Panc1 (cell line): Measurements from ENCODE around the gene PNKD. TPM values are rescaled to one million over a fixed set of nuclear protein-coding genes. Genes with fewer than 3 reads are reported as not detected.

Experiments used
- ATAC-seq: fragments of 200-7000 bp; cut with Tn5 transposase; 2 replicates; pipeline ENCODE4 v1.9.1; 2020; ENCODE audit warnings: mild to moderate bottlenecking, moderate library complexity
- BruUV-seq: library from RNA; stranded (reverse); fragments of 400-500 nt; replicated peaks from 2 replicates; lab custom pipeline; 2021; lab: Mats Ljungman, UMichigan
- CTCF ChIA-PET: fragments of 300-600 bp; sonication (Branson Sonifier 250); formaldehyde crosslinking; loops from one replicate; lab custom pipeline; 2022; ENCODE audit warnings: antibody characterized with exemption; lab: Charles Lee
- POLR2A ChIA-PET: fragments of 300-600 bp; sonication (Branson Sonifier 250); formaldehyde crosslinking; loops from one replicate; lab custom pipeline; 2022; ENCODE audit warnings: antibody characterized with exemption; lab: Charles Lee
- DNase-seq: peaks from one replicate; pipeline ENCODE4 v3.0.0-alpha.2; 2010; ENCODE audit warnings: low read depth, low spot score
- H3K27ac ChIP-seq: 2 replicates; pipeline ENCODE4 v1.5.1; 2011; ENCODE audit warnings: mild to moderate bottlenecking, low read length, inconsistent platforms
- H3K27me3 ChIP-seq: fragments of 200-500 bp; sonication (Bioruptor generic); 2 replicates; pipeline ENCODE4 v1.6.0; 2014; ENCODE audit warnings: low read length, inconsistent platforms; ENCODE audit not compliant: control insufficient read depth, insufficient read depth
- H3K36me3 ChIP-seq: fragments of 200-500 bp; sonication (Bioruptor generic); 2 replicates; pipeline ENCODE4 v1.5.1; 2014; ENCODE audit warnings: inconsistent platforms, mild to moderate bottlenecking, low read length, moderate library complexity; ENCODE audit not compliant: control insufficient read depth, insufficient read depth
- H3K4me1 ChIP-seq: 2 replicates; pipeline ENCODE4 v1.5.1; 2011; ENCODE audit warnings: inconsistent platforms, mild to moderate bottlenecking, low read length, moderate library complexity; ENCODE audit not compliant: control insufficient read depth, insufficient read depth
- H3K4me3 ChIP-seq, 2 experiments: 2 replicates each; pipeline ENCODE4 v1.5.1; 2011 to 2012; ENCODE audit warnings: low read depth in 2 of 2, low read length in 2 of 2, mild to moderate bottlenecking in 2 of 2, inconsistent platforms in 1 of 2, moderate library complexity in 1 of 2
- H3K9me3 ChIP-seq: fragments of 200-500 bp; sonication (Bioruptor generic); 2 replicates; pipeline ENCODE4 v1.5.1; 2014; ENCODE audit warnings: low read depth, mild to moderate bottlenecking, inconsistent platforms, low read length, moderate library complexity; ENCODE audit not compliant: control insufficient read depth, insufficient read depth
- CTCF ChIP-seq: fragments of 450-650 bp; IDR thresholded peaks from 2 replicates; pipeline ENCODE4 v1.5.1; 2017; ENCODE audit warnings: mild to moderate bottlenecking
- POLR2AphosphoS5 ChIP-seq: IDR thresholded peaks from 2 replicates; pipeline ENCODE4 v1.6.1; 2012; ENCODE audit warnings: mild to moderate bottlenecking, low read depth, low read length, moderate library complexity
- REST ChIP-seq, 2 experiments: IDR thresholded peaks; 2 replicates each; pipeline ENCODE4 v1.6.1; 2011 to 2012; ENCODE audit warnings: low read depth in 2 of 2, control low read depth in 1 of 2, low read length in 1 of 2, mild to moderate bottlenecking in 1 of 2, moderate library complexity in 1 of 2; ENCODE audit not compliant: insufficient read depth in 1 of 2
- SIN3A ChIP-seq: IDR thresholded peaks from 2 replicates; pipeline ENCODE4 v1.6.1; 2012; ENCODE audit warnings: low read depth, mild to moderate bottlenecking, low read length, moderate library complexity, borderline replicate concordance; ENCODE audit not compliant: insufficient read depth
- TCF7L2 ChIP-seq: IDR thresholded peaks from 2 replicates; pipeline ENCODE4 v1.6.1; 2011; ENCODE audit warnings: mild to moderate bottlenecking, low read depth, low read length, inconsistent platforms
- in situ Hi-C: cut with HindIII; loops from 2 replicates; pipeline ENCODE4 v1.10.0; 2016; ENCODE audit warnings: low sequenced_read_pairs, low pct_unique_long_range_greater_than_20kb
- intact Hi-C: fragments of 100-400 bp; cut with micrococcal nuclease; formaldehyde crosslinking; loops from one replicate; pipeline ENCODE4 v1.10.0; 2022; ENCODE audit not compliant: unreplicated experiment
- total RNA-seq: library from RNA; stranded (reverse); gene quantifications from one replicate; pipeline ENCODE4 v1.2.1, GENCODE V29; 2021; ENCODE audit not compliant: unreplicated experiment

The PNKD gene
- total RNA-seq, 1 experiment from 2014 or later, result 49.0 TPM

- no peak overlapping the region for H3K27ac ChIP-seq
- CTCF ChIA-PET, result interaction anchor here (0.8 kb wide), 1 partner anchor 12 kb away, joined by 3 read pairs; no protein-coding TSS in a partner anchor
- in situ Hi-C loops, result no loop called here
- BruUV-seq, result no TSS peak
- H3K36me3 ChIP-seq, result no peaks in the 10 kb centered on the region
- peaks cover 38% of the 10 kb centered on the region for H3K4me1 ChIP-seq
- DNase-seq (no peak), ATAC-seq (no peak)
- no peak for TF ChIP-seq SIN3A
- no peak for TF ChIP-seq TCF7L2
- TF ChIP-seq REST (IDR thresholded peaks at IDR 0.05; ENCODE audit: insufficient read depth in 1 of 2, low read depth in 2 of 2, low read length in 1 of 2), result no peak
- no peak for TF ChIP-seq POLR2AphosphoS5
- TF ChIP-seq CTCF, result no peak
- H3K27me3 ChIP-seq, result no peaks in the 10 kb centered on the region
- POLR2A ChIA-PET, result no interaction called here
- H3K4me3 ChIP-seq, result no peak overlapping the region; a peak in 1 of 4 replicates
- intact Hi-C loops, result no loop called here
- no peaks in the 10 kb centered on the region for H3K9me3 ChIP-seq
Observed at GRCh38 chr2:218285604-218286003, 15.3 kb downstream of the PNKD start.

- peak overlapping the region; percentile 77 for H3K27ac ChIP-seq
- H3K4me3 ChIP-seq, result peak overlapping the region; percentile 28 to 63
- intact Hi-C loops, result no loop called here
- ATAC-seq (peak; percentile 91), DNase-seq (peak; percentile 83)
- ChIA-PET POLR2A (interaction anchor here (0.6 to 1.2 kb wide), 3 partner anchors 17 to 109 kb away, joined by 3 to 4 read pairs (median 4); partner anchors contain the start of gene PNKD), CTCF (interaction anchor here (0.5 to 1.4 kb wide), 4 partner anchors 14 to 193 kb away, joined by 3 to 7 read pairs (median 5); partner anchors contain the start of gene PNKD)
- no peaks in the 10 kb centered on the region for H3K9me3 ChIP-seq
- peaks cover 49% of the 10 kb centered on the region for H3K4me1 ChIP-seq
- in situ Hi-C loops, result no loop called here
- no TSS peak for BruUV-seq
- H3K27me3 ChIP-seq, result no peaks in the 10 kb centered on the region
- TF ChIP-seq CTCF (no peak), SIN3A (no peak), POLR2AphosphoS5 (no peak), REST (IDR thresholded peaks at IDR 0.05; ENCODE audit: insufficient read depth in 1 of 2, low read depth in 2 of 2, low read length in 1 of 2) (no peak), TCF7L2 (no peak)
- no peaks in the 10 kb centered on the region for H3K36me3 ChIP-seq
Observed at GRCh38 chr2:218286570-218287459, 16.5 kb downstream of the PNKD start.
